ENCODE measurements around the gene TLE3.

The TLE3 gene

DNA sequence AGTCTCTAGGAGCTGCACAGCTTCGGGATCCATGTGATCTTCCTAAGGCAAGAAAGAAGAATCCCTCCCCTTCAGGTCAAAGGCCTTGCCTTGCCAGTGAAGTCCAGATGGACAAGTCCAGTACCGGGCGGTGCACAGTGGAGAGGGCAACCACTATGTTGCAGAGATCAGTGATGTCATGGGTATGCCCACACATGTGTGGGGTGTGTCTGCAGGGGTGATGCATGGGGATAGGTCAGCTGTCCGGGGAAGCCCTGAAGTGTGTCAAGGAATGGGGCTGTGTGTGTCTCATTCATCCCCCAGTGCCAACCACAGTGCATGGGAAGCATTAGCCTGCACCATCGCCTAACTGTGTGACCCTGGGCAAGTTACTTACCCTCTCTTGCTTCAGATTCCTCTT, 66.5 kb downstream of the TLE3 start:
- no peak for DNase-seq (ENCODE audit: low read depth, low spot score)

GRCh38 chr15:70030851-70031250, 66.9 kb downstream of the TLE3 start:
- no peak for DNase-seq (ENCODE audit: low read depth, low spot score)

DNA sequence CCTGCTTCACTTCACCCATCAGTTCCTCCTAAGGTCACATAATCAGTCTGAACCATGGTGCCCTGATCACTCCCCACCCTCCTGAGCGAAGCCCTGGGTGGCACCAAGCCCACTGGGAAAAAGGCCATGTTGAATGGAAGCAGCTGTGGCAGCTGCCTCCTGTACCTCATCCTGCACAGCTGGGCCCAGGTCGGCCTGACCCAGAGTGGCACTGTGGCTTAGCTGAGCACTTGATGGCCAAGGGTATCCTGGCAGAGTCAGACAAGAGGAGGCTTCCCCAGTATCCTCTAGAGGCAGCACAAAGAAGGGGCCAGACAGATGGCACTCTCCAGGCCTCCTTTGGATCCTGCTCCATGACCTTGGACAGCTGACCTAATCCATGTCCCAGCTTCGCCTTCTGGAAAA, 68.4 kb downstream of the TLE3 start:
- no peak for DNase-seq (ENCODE audit: low read depth, low spot score)

GRCh38 chr15:70027518-70027917, 70.2 kb downstream of the TLE3 start:
- DNase-seq (ENCODE audit: low read depth, low spot score): no peak

GRCh38 chr15:70026991-70027390, 70.7 kb downstream of the TLE3 start:
- no peak for DNase-seq (ENCODE audit: low read depth, low spot score)

DNA sequence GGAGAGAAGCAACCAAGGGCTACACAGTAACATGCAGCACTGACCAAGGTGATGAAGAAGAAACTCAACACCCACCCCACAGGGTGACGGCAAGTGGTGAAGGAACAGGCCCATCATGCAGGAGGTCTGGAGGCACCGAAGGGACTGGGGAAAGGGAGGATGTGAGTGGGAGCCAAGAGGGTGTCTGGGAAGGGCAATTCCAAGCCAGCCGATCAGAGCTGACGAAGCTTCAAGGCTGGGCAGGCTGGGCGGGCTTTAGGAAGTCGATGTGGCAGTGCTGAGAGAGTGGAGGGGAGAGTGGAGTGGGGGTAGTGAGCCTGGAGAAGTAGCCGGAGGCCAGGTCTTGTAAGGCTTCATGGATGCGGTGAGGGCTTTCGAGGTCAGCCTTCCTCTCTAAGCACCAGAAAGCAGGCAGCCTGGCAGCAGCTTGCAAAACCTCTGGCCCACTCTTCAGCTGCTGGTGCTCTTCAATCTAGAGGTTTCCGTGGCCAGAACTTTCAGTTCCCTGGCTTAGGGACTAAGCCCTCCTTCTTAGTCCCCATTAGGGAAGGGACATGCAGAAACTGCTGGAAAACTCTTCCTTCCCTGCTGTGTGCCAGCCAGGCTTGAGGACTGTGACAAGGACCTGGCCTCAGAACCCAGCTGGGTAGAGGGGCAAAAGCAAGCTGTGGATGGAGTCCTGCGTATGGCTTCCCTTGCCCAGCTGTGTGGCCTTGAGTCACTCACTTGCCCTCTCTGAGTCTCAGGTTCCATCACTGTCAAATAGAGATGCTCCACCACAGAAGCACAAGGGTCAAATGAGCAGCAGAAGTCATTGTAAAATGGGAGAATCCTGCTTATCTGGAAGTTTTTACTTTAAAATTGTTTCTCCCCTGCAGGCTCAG, 72.1 kb downstream of the TLE3 start:
- peak; percentile 58 for DNase-seq (ENCODE audit: low read depth, low spot score)

GRCh38 chr15:70024521-70024920, 73.2 kb downstream of the TLE3 start:
- no peak for DNase-seq (ENCODE audit: low read depth, low spot score)

- no peak for DNase-seq (ENCODE audit: low read depth, low spot score)
Measured at GRCh38 chr15:70023769-70024491, 73.8 kb downstream of the TLE3 start.

DNA sequence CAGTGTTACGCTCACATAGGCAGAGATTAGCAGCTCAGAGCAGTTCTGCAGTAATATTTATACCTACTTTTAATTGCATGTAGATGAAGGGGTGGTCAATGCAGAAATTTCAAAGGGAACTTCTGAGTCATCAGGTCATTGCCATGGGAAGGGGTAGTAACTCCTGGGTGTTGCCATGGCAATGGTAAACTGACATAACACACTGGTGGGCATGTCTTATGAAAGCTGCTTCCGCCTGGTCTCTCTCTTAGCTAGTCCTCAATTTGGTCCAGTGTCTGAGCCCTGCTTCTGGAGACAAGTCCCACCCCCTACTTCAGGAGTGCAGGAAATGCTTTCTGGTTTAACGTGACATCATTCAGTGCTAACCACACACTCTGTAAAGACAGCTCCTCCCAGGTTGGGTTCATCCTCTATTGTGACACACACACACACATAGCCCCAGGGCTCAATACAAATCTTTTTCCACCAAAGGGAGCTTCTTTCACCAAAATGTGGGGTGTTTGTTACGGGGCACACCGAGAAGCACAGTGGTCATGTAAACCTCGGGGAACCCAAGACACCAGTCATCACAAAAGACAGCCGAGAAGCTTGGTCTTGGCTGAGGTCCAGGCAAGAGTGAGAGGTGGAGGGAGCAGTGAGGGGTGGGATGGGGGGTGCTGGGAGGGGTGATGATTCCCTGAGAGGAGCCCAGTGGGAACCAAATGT, 74.5 kb downstream of the TLE3 start:
- DNase-seq (ENCODE audit: low read depth, low spot score): no peak

DNA sequence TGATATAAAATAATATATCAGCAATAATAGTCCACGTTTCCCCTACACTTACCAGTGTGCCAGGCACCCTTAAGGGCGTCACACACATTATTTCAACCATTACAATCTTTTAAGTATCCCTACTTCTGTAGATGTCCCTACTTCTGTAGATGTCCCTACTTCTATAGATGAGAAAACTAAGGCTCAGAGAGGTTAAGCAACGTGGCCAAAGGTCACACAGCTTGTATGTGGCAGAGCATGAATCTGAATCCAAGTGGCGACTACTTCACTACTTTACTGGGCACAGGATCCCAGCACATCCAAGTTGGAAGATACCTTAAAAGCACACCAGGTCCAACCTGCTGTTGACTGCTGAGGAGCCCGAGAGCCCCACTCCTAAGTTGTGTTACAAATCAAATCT, 77.5 kb downstream of the TLE3 start:
- no peak for DNase-seq (ENCODE audit: low read depth, low spot score)

- no peak for DNase-seq (ENCODE audit: low read depth, low spot score)
Measured at GRCh38 chr15:70018646-70019600, 78.8 kb downstream of the TLE3 start.

- DNase-seq (ENCODE audit: low read depth, low spot score): no peak
Measured at GRCh38 chr15:70017801-70018200, 79.9 kb downstream of the TLE3 start.

DNA sequence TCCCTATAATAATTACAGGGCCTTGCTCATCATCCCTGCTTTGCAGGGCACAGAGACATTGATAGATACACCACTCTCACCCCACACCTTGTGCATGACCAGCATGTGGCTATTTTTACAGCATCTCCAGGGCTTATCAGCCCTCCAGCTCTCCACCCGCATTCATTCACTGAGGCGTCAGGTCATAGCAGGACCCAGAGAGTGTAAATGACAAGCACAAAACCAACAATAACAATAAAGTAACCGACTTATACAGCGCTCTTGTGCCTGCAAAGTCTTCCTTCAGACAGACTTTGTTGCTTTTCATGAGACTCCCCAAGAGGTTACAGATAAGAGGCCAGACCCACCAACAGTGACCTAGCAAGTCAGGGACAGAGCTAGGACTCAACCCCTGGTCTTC, 80.7 kb downstream of the TLE3 start:
- no peak for DNase-seq (ENCODE audit: low read depth, low spot score)

- DNase-seq (ENCODE audit: low read depth, low spot score): no peak
Measured at GRCh38 chr15:70016511-70016994, 81.2 kb downstream of the TLE3 start.

GRCh38 chr15:70014860-70015490, 82.7 kb downstream of the TLE3 start:
- DNase-seq (ENCODE audit: low read depth, low spot score): peak; percentile 91

DNA sequence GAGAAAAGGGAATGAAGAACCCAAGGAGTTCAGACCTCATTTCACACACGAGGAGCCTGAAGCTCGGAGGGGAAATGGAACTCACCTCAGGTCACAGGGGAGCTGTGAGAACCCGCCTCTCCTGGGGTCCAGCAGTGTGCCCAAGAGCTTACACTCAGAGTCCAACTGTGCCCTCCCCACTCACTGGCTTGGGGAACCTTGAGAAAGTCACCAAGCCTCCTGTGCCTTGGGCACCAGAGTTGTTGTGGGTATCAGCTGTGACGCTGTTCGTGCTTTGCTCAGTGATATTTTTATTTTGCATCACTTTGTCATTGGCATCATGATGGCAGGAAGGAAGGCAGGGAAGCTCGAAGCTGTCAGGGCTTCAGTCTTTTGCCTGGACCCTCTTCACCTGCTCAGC, 83.4 kb downstream of the TLE3 start:
- no peak for DNase-seq (ENCODE audit: low read depth, low spot score)

GRCh38 chr15:70013656-70014313, 83.9 kb downstream of the TLE3 start:
- no peak for DNase-seq (ENCODE audit: low read depth, low spot score)

DNA sequence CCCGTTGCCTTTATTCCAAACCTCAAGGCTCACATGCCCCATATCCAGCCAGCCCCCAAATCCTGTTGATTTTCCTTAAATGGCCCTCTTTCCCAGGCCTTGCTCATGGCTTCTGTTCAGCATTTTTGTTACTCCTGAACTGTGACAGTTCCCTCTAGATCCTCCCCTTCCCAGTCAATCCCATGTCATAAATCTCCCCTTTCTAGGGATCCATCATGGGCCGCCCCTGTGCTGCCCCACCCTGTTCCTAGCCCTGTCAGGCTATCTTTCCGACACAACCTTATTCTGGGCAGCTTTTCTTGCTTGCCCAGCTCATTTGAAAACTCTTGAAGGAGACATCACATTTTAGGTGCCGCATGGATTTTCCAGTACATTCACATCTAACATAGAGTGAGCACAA, 84.8 kb downstream of the TLE3 start:
- no peak for DNase-seq (ENCODE audit: low read depth, low spot score)

- DNase-seq (ENCODE audit: low read depth, low spot score): peak; percentile 51
Measured at GRCh38 chr15:70008697-70009290, 88.9 kb downstream of the TLE3 start.
